Kidney (tissue), 14 donors: ENCODE measurements around the gene KCNT1. TPM values are rescaled to one million over a fixed set of nuclear protein-coding genes. Genes with fewer than 3 reads are reported as not detected.

Experiments
- DNase-seq, 5 donors: peaks; one replicate each; pipeline ENCODE4 v3.0.0-alpha.2; 2013 to 2020
- FAIRE-seq: peaks from 2 replicates; lab custom pipeline; 2012; peaks lifted over from hg19 to GRCh38; lab: Jason Lieb, UNC
- H3K27ac ChIP-seq, 2 donors: one replicate each; pipeline ENCODE4 v1.7.0; 2013; ENCODE audit warnings: low read depth in 2 of 2, low read length in 2 of 2, inconsistent platforms in 1 of 2
- H3K27me3 ChIP-seq: one replicate; pipeline ENCODE4 v1.7.1; 2013; ENCODE audit warnings: low read length, inconsistent platforms; ENCODE audit not compliant: control insufficient read depth, insufficient read depth
- H3K36me3 ChIP-seq, 3 donors: one replicate each; pipeline versions ENCODE4 v1.7.0 to v1.7.1; 2013; ENCODE audit warnings: low read length in 3 of 3, control low read depth in 1 of 3, inconsistent platforms in 1 of 3; ENCODE audit not compliant: insufficient read depth in 3 of 3, control insufficient read depth in 2 of 3
- H3K4me1 ChIP-seq, 3 donors: one replicate each; pipeline versions ENCODE4 v1.7.0 to v1.7.1; 2013; ENCODE audit warnings: low read length in 3 of 3, inconsistent platforms in 1 of 3, low read depth in 1 of 3; ENCODE audit not compliant: control insufficient read depth in 2 of 3, insufficient read depth in 2 of 3
- H3K4me3 ChIP-seq, 3 donors: one replicate each; pipeline versions ENCODE4 v1.7.0 to v1.8.1; 2013; ENCODE audit warnings: low read length in 3 of 3, control low read depth in 1 of 3, inconsistent platforms in 1 of 3
- H3K9ac ChIP-seq, 3 donors: one replicate each; pipeline versions ENCODE4 v1.7.0 to v1.7.1; 2013; ENCODE audit warnings: low read length in 3 of 3, control low read depth in 1 of 3, inconsistent platforms in 1 of 3
- H3K9me3 ChIP-seq, 3 donors: one replicate each; pipeline versions ENCODE4 v1.7.0 to v1.7.1; 2013; ENCODE audit warnings: low read length in 3 of 3, control low read depth in 1 of 3, inconsistent platforms in 1 of 3; ENCODE audit not compliant: control insufficient read depth in 2 of 3, insufficient read depth in 1 of 3
- intact Hi-C: fragments of 100-400 bp; cut with DNase I; formaldehyde crosslinking; loops from one replicate; pipeline ENCODE4 v1.11.1; 2022
- polyA plus RNA-seq: library from polyadenylated mRNA; stranded (reverse); fragments of 350-450 nt; fragmentation: Illumina TruSeq; extraction: RNeasy Lipid Tissue Mini Kit (QIAGEN cat#74804); gene quantifications from one replicate; pipeline ENCODE4 v1.2.3, GENCODE V29; 2014; ENCODE audit warnings: low read depth, low replicate concordance; ENCODE audit not compliant: insufficient read depth
- total RNA-seq: library from RNA; stranded (reverse); fragmentation: NEBNext Ultra II Directional; extraction: Animal tissue kit (Norgen Biotek cat#: 25700); gene quantifications from one replicate; pipeline ENCODE4 v1.2.1, GENCODE V29; 2021
- TF ChIP-seq, protein P1 (sequence below): IDR thresholded peaks from 3 replicates; pipeline ENCODE4 v1.5.1; 2012; ENCODE audit warnings: mild to moderate bottlenecking, moderate library complexity, borderline replicate concordance; ENCODE audit not compliant: insufficient read depth; ENCODE audit errors: extremely low read depth
- donor health status: control.
- donor health status: control.
- donor health status: control.
- donor health status: control.
- donor health status: control.
- donor health status: DM: yes; HTN: yes; CAD: no.
- donor health status: Normal renal cell carcinoma (clear cell type).

KCNT1 gene
- total and polyA plus RNA-seq, 2 donors from 2014 or later: 0.15 TPM; not detected in 1

- FAIRE-seq (no peak), DNase-seq (no peak)
- H3K36me3 ChIP-seq: peaks cover 0 to 7% (median 0%) of the 10 kb centered on the region in 3 donors
- H3K9me3 ChIP-seq: peaks cover 0 to 3% (median 0%) of the 10 kb centered on the region in 3 donors
- H3K4me1 ChIP-seq: no peaks in the 10 kb centered on the region
- H3K27me3 ChIP-seq: no peaks in the 10 kb centered on the region
- H3K27ac ChIP-seq: no peak overlapping the region
- intact Hi-C loops: no loop called here
- H3K9ac ChIP-seq: no peak overlapping the region
- TF ChIP-seq, protein P1, sequence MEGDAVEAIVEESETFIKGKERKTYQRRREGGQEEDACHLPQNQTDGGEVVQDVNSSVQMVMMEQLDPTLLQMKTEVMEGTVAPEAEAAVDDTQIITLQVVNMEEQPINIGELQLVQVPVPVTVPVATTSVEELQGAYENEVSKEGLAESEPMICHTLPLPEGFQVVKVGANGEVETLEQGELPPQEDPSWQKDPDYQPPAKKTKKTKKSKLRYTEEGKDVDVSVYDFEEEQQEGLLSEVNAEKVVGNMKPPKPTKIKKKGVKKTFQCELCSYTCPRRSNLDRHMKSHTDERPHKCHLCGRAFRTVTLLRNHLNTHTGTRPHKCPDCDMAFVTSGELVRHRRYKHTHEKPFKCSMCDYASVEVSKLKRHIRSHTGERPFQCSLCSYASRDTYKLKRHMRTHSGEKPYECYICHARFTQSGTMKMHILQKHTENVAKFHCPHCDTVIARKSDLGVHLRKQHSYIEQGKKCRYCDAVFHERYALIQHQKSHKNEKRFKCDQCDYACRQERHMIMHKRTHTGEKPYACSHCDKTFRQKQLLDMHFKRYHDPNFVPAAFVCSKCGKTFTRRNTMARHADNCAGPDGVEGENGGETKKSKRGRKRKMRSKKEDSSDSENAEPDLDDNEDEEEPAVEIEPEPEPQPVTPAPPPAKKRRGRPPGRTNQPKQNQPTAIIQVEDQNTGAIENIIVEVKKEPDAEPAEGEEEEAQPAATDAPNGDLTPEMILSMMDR: no peak
- no peak overlapping the region for H3K4me3 ChIP-seq
Observed at GRCh38 chr9:135840539-135840938, 138.6 kb downstream of the KCNT1 start.

Other genes with a start within 250 kb of the KCNT1 start
- gene PPP1R26, start 222.4 kb upstream of the KCNT1 start, total RNA-seq: 22.0 TPM
- gene PPP1R26, start 222.4 kb upstream of the KCNT1 start, polyA plus RNA-seq: 10.2 TPM
- 29.1 TPM for gene MRPS2, start 201.5 kb upstream of the KCNT1 start, total RNA-seq
- 92.7 TPM for gene MRPS2, start 201.5 kb upstream of the KCNT1 start, polyA plus RNA-seq
- not detected for gene LCN1, start 180.7 kb upstream of the KCNT1 start, total RNA-seq
- gene LCN1, start 180.7 kb upstream of the KCNT1 start, polyA plus RNA-seq: not detected
- gene OBP2A, start 156.1 kb upstream of the KCNT1 start, total RNA-seq: not detected
- gene OBP2A, start 156.1 kb upstream of the KCNT1 start, polyA plus RNA-seq: not detected
- gene PAEP, start 140.4 kb upstream of the KCNT1 start, total RNA-seq: not detected
- not detected for gene PAEP, start 140.4 kb upstream of the KCNT1 start, polyA plus RNA-seq
- gene GLT6D1, start 62.6 kb upstream of the KCNT1 start, total RNA-seq: not detected
- not detected for gene GLT6D1, start 62.6 kb upstream of the KCNT1 start, polyA plus RNA-seq
- not detected for gene LCN9, start 38.9 kb upstream of the KCNT1 start, total RNA-seq
- not detected for gene LCN9, start 38.9 kb upstream of the KCNT1 start, polyA plus RNA-seq
- not detected for gene SOHLH1, start 2.7 kb upstream of the KCNT1 start, total RNA-seq
- not detected for gene SOHLH1, start 2.7 kb upstream of the KCNT1 start, polyA plus RNA-seq
- 38.6 TPM for gene CAMSAP1, start 205.4 kb downstream of the KCNT1 start, total RNA-seq
- gene CAMSAP1, start 205.4 kb downstream of the KCNT1 start, polyA plus RNA-seq: 3.3 TPM